Colonic mucosa (tissue), 4 donors: ENCODE results near the gene LIN7C. TPM values are rescaled to one million over a fixed set of nuclear protein-coding genes. Genes with fewer than 3 reads are reported as not detected.

Experiments used
- DNase-seq: peaks from one replicate; pipeline ENCODE4 v3.0.0-alpha.2; 2020
- H3K27ac ChIP-seq: fragments of 200-600 bp; one replicate; pipeline ENCODE4 v1.8.0; 2021
- H3K27me3 ChIP-seq: fragments of 200-600 bp; one replicate; pipeline ENCODE4 v1.8.0; 2021
- H3K36me3 ChIP-seq: fragments of 200-600 bp; one replicate; pipeline ENCODE4 v1.8.0; 2021
- H3K4me1 ChIP-seq: fragments of 200-600 bp; one replicate; pipeline ENCODE4 v1.8.0; 2021; ENCODE audit warnings: mild to moderate bottlenecking
- H3K4me3 ChIP-seq: fragments of 200-600 bp; one replicate; pipeline ENCODE4 v1.8.0; 2021
- H3K9ac ChIP-seq, 2 donors: one replicate each; pipeline ENCODE4 v1.7.0; 2013; ENCODE audit warnings: control low read depth in 2 of 2, low read depth in 2 of 2, low read length in 2 of 2
- H3K9me3 ChIP-seq: fragments of 200-600 bp; one replicate; pipeline ENCODE4 v1.8.0; 2021
- intact Hi-C: fragments of 100-400 bp; cut with DNase I; formaldehyde crosslinking; loops from one replicate; pipeline ENCODE4 v1.14.1; 2022
- total RNA-seq, 2 donors: library from RNA; stranded (reverse); fragmentation: NEBNext Ultra II Directional in 1 of 2; extraction: Animal tissue kit (Norgen Biotek cat#: 25700) in 1 of 2; gene quantifications; one replicate each; pipeline ENCODE4 v1.2.1, GENCODE V29; 2021
- TF ChIP-seq, protein P1 (sequence below): fragments of 200-600 bp; IDR thresholded peaks from one replicate; pipeline ENCODE4 v1.8.0; 2022; ENCODE audit warnings: antibody characterized with exemption, mild to moderate bottlenecking
- donor health status: healthy.
- donor health status: DM: no; HTN: no; CAD: no.
- donor health status: DM: no; HTN: no; CAD: no.

The LIN7C gene
- total RNA-seq, 2 donors from 2014 or later = 40.7 to 53.0 TPM

DNA sequence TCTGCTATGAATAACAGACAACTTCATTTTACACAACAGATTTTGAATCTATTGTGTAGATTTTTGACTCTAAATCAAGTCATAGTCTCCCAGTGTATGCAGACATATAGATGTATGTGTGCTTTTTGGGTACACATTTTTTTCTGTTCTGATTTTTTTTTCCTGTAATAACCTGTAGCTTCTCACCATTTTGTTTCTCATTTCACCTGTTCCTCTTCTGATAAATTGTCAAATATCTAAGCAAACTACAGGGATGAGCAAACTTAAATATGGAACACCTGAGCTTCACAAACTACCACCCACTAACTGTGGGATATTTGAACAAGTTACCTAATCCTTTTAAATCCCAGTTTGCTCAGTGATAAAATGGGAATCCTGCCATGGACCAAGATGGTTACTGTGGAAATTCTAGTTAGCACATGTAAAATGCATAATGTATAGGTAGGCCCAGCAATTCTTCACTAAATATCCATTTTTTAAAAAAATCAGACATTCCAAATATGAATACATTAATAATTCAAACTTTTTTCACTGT is 49.7 kb downstream of the LIN7C start:
- H3K4me3 ChIP-seq = no peak overlapping the region
- intact Hi-C loops = loop anchor here (10.0 kb wide), 1 partner anchor 62 kb away; no protein-coding TSS in a partner anchor
- no peaks in the 10 kb centered on the region for H3K36me3 ChIP-seq
- TF ChIP-seq, protein P1, sequence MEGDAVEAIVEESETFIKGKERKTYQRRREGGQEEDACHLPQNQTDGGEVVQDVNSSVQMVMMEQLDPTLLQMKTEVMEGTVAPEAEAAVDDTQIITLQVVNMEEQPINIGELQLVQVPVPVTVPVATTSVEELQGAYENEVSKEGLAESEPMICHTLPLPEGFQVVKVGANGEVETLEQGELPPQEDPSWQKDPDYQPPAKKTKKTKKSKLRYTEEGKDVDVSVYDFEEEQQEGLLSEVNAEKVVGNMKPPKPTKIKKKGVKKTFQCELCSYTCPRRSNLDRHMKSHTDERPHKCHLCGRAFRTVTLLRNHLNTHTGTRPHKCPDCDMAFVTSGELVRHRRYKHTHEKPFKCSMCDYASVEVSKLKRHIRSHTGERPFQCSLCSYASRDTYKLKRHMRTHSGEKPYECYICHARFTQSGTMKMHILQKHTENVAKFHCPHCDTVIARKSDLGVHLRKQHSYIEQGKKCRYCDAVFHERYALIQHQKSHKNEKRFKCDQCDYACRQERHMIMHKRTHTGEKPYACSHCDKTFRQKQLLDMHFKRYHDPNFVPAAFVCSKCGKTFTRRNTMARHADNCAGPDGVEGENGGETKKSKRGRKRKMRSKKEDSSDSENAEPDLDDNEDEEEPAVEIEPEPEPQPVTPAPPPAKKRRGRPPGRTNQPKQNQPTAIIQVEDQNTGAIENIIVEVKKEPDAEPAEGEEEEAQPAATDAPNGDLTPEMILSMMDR = no peak
- H3K27me3 ChIP-seq = no peaks in the 10 kb centered on the region
- H3K4me1 ChIP-seq = peaks cover 3% of the 10 kb centered on the region
- H3K9ac ChIP-seq = no peak overlapping the region
- no peak overlapping the region for H3K27ac ChIP-seq
- H3K9me3 ChIP-seq = no peaks in the 10 kb centered on the region
- DNase-seq = no peak

DNA sequence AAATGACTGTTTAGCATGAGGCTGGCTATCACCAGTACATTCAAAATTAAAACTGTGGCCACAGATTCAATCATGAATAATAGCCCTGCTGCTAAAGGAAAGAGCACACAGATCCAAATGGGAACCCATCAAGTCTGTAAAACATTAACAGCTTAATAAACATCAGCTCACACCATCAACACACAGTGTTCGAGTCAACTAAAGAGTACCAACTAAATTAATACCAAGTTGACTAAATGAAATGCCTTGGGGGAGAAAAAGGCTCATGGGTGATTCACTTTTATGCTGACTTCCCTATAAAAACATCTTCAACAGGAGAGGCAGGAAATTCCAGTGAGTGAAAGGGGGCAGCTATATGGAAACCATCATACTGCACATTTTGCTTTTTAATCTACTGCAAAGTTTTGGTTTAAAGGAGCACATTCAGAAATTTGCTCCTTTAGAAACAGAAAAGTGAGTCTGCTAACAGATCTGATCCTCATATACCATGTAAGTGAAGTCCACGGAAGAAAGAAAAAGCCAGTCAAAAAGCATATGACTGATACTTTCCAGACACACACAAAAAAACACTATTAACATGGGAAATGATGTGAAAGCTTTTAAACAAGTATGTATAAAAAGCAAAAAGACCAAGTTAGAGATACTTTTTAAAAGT is 50.3 kb downstream of the LIN7C start:
- no peak for DNase-seq
- H3K9me3 ChIP-seq = no peaks in the 10 kb centered on the region
- H3K36me3 ChIP-seq = no peaks in the 10 kb centered on the region
- H3K4me1 ChIP-seq = peaks cover 3% of the 10 kb centered on the region
- no peak overlapping the region for H3K4me3 ChIP-seq
- no peak overlapping the region for H3K9ac ChIP-seq
- intact Hi-C loops = loop anchor here (10.0 kb wide), 1 partner anchor 61 kb away; no protein-coding TSS in a partner anchor
- H3K27me3 ChIP-seq = no peaks in the 10 kb centered on the region
- H3K27ac ChIP-seq = no peak overlapping the region
- TF ChIP-seq, protein P1 = no peak

DNA sequence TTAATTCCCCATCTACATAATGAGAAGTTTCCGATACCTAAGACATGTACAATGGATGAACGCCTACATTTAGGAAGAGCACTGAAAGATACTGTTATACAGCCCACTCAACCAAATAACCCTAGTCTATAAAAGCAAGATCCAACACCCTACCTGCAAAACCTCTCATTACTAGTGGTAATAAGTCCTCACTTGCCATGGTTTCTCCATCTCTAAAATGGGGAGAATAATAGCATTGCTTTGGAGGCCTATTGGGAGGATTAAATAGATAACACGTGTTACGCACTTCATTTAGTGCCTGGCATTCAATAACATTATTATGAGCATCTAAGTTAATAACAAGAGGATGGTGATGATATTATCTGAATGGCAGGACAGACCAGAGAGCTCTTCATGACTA is 50.9 kb downstream of the LIN7C start:
- Histone ChIP-seq H3K9ac (no peak overlapping the region), H3K36me3 (no peaks in the 10 kb centered on the region), H3K4me3 (no peak overlapping the region), H3K4me1 (peaks cover 3% of the 10 kb centered on the region), H3K9me3 (no peaks in the 10 kb centered on the region), H3K27ac (no peak overlapping the region), H3K27me3 (no peaks in the 10 kb centered on the region)
- TF ChIP-seq, protein P1 = no peak
- intact Hi-C loops = loop anchor here (10.0 kb wide), 1 partner anchor 61 kb away; no protein-coding TSS in a partner anchor
- no peak for DNase-seq

DNA sequence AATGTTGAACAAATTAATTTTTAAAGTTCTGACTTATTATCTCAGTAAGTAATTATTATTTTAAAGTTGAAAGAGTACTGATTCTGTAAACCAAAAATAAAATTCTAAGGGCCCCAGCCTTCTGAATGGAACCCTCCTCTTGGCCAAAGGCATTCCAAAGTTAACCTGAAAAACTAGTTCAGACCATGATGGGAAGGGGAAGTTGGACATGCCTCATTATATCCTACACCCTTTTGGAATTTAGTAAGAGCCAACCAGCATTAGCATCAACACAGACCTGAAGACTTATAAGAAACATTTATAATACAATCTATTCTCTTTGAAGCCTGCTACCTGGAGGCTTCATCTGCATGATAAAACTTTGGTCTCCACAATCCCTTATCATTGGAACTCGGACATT is 52.9 kb downstream of the LIN7C start:
- Histone ChIP-seq H3K27ac (no peak overlapping the region), H3K4me1 (peaks cover 3% of the 10 kb centered on the region), H3K4me3 (no peak overlapping the region), H3K36me3 (no peaks in the 10 kb centered on the region), H3K9ac (no peak overlapping the region), H3K9me3 (no peaks in the 10 kb centered on the region), H3K27me3 (no peaks in the 10 kb centered on the region)
- intact Hi-C loops = loop anchor here (10.0 kb wide), 1 partner anchor 59 kb away; no protein-coding TSS in a partner anchor
- TF ChIP-seq, protein P1 = no peak
- no peak for DNase-seq

DNA sequence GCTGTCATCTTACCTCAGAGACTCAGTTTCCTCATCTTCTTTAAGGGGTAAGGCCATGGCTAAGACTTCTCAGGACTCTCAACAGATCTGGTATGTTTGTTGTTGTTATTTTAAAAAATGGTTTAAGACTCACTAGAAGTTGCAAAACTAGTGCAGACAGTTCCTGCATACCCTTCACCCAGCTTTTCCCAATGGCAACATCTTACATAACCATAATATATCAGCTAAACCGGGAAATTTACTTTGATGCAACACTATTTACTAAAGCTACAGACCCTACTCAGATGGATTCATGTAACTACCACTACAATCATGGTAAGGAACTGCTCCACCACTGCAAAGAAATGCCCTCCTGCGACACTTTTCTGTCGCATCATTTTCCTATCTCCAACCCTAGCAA is 54.4 kb downstream of the LIN7C start:
- intact Hi-C loops = loop anchor here (10.0 kb wide), 1 partner anchor 57 kb away; no protein-coding TSS in a partner anchor
- Histone ChIP-seq H3K4me3 (no peak overlapping the region), H3K9me3 (no peaks in the 10 kb centered on the region), H3K27me3 (no peaks in the 10 kb centered on the region), H3K9ac (no peak overlapping the region), H3K4me1 (peaks cover 3% of the 10 kb centered on the region), H3K36me3 (no peaks in the 10 kb centered on the region), H3K27ac (no peak overlapping the region)
- DNase-seq = no peak
- TF ChIP-seq, protein P1 = no peak
